Anterior cingulate cortex (tissue), 58 donors: Measurements from ENCODE around the gene CPNE1.

Experiments
- DNase-seq, 58 donors: peaks; one replicate each; lab custom pipeline; 2025; lab: John Stamatoyannopoulos, UW

Gene CPNE1

GRCh38 chr20:35657271-35657670 is 7.4 kb downstream of the CPNE1 start:
- no peak for DNase-seq

DNA sequence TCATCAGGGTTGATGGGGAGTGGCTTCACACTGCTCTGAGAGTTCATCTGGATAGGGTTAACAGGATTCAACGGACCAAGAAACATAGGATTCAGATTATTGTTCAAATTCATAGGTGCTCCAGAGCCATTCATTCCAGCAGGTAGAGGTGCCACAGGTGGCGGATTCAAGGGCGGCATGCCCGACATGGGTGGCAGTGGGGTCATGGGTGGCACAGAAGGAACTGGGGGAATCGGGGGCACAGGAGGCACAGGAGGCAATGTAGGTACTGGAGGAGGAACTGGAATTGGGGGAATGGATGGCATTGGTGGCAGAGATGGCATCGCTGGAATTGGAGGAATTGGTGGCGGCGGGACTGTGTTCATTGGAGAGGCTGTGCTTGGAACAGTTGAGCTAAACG is 10.3 kb downstream of the CPNE1 start:
- DNase-seq = no peak

DNA sequence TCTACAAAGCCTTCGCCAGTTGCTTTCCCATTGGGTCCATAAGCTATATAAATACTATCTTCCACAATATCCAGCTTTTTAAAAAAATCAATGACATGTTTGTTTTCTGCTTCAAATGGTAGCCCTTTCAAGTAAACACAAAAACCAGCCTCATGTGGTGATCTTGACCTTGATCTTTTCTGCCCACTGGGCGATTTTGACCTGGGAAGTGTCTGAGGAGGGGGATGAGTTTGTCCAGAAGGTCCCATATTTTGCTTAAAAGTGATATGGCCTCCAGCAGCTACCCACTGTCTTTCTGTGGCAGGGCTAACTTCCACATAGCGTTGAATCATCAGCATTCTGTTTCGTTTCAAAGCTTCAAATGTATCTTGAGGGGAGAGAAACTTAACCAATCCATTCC is 10.8 kb downstream of the CPNE1 start:
- DNase-seq = no peak

DNA sequence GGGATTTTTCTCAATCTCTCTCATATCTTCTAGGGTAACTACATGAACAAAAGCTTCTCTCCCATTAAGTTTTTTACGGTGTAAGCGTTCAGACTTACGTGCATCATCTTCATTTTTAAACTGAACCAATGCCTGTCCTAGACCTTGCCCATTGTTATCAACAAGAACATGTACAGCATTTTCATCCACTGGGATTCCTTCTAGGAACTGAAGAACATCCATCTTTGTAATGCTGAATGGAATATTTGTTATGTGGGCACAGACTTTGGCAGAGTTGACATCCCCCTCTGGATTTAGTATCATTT is 11.3 kb downstream of the CPNE1 start:
- DNase-seq = no peak

DNA sequence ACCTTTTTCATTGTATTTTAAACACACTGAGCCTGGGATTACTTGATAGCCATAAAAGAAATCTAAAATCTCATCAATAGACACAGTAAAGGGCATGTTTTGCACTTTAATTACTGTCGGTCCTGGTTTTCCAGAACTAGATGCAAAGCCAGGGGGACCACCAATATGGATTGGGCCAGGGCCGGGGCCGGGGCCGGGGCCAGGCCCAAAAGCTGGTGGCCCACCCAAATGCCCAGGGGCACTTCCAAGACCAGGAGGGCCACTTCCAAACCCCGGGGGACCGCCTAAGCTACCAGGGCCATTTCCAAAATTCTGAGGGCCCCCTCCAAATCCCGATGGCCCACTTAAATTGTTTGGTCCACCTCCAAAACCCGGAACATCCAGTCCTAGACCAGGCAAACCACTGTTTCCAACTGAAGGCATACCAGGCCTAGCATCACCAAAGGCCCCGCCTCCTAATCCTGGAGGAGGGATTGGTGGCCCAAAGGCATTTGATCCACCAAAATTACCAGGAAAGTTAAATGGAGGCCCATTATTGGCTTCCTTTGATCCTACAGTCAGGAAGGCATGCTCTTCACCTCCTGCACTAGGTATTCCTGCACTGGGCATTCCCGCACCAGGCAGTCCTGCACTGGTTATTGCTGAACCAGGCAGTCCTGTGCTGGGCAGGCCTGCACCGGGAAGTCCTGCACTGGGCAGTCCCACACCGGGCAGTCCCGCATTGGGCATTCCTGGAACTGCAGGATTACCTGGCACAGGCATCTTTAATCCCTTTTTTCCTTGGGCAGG is 11.9 kb downstream of the CPNE1 start:
- no peak for DNase-seq

- no peak for DNase-seq
These were observed 12.7 kb downstream of the CPNE1 start for GRCh38 chr20:35651958-35652357.

DNA sequence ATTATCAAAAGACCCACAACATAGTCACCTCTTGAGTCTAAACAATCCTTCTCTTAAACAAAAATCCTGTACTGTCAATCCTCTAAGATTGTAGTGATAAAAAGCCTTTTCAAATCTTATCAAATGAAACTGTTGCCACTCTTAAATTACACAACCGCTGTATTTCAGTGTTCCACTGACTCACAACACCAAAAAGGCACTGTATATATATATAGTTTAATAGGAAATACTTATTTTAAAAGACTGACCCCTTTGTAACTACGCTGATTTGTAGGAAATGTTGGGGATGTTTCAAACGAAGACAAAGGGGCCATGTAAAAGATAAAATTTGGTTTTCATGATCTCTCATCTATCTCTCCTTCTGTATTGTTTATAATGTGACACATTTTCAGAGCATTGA is 14.1 kb downstream of the CPNE1 start:
- no peak for DNase-seq

DNA sequence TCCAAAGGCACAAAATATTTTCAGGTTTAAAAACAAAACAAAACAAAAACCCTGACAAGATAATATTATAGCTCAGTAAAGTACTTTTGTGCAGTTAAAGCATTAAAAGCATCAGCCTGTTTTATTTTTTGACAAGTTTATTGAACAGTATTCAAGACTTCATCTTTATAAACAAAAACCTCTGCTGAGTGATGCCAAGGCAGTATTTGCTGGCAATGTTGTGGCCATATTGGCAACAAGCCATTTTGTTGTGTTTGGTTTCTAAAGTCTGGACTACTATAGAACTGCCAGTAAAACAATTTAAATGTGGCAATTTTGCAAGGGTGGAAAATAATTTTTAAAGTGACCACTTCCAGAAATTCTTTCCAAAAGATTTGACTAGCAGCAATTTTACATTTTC is 15.9 kb downstream of the CPNE1 start:
- DNase-seq = peak in 2 of 58 donors; percentile 7 to 20

GRCh38 chr20:35644806-35645205 is 19.9 kb downstream of the CPNE1 start:
- no peak for DNase-seq

- no peak for DNase-seq
These were observed 21.7 kb downstream of the CPNE1 start for GRCh38 chr20:35643045-35643444.

DNA sequence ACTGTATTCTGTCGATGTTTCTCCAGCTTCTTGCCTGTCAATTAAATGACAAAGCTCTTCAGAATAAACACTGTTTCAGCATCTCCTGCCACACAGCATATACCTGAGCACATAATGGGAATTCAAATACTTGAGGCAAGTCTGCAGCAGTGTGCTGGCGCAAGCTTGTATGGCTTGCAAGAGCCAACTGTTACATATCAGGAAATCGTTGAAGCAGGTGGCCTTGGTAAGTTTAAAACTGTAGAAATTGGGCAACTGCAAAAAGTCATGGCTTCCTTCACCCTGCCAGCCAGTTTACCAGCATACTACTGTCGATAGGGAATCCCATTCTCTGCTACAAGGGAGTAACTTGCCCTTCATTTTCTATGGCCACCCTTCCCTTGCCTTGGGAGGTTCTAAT is 23.0 kb downstream of the CPNE1 start:
- no peak for DNase-seq

DNA sequence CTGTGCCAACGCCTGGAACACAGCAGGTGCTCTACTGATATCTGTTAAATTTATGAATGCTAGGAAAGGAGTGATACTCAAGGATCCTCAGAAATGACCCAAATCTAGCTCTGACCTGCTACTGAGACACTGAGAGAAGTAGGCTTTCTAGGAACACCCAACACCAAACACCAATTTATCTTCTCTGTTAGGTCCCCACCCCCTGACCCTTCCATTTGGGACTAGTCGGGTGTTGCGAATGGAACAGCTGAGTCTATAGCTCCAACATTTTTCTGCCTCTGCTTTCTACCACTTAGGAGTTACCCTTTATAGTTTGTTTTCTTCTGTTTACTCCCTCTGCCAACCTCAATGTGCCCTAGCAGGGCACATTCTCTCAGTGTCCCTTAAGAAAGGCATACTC is 24.0 kb downstream of the CPNE1 start:
- no peak for DNase-seq

DNA sequence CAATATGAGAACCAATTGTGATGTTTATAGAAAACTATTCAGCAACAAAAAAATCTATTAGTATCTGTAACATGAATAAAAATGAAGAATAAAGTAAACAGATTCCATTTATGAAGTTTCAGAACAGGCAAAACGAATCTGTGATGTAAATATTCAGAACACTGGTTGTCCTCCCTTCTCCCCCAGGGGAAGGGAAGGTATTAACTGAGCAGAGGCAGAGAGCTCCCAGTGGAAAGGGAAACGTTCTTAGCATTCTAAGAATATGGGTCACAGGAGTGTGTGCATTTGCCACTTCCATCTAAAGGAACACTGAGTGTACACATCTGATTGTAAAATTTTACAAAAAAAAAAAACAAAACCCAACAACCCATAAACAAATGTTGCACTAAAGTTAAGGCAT is 25.9 kb downstream of the CPNE1 start:
- DNase-seq = no peak

DNA sequence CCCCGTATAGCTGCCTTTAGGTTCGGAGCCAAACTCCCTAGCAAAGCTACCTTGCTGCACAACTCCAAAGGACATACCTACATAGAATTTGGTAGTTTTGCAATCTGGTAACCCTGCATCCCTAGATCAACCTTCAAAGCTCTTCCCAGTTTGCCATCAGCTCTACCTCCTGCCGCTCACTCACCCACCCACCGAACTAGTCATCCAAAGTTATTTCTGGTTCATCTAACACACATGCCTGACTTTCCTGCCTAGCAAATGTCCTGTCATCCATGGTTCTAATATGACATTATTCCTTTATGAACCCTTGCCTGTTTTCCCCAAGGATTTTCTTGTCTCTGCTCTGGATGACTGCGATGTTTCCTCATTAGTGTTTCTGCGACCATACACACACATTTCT is 27.4 kb downstream of the CPNE1 start:
- no peak for DNase-seq

GRCh38 chr20:35636095-35636494 is 28.6 kb downstream of the CPNE1 start:
- DNase-seq = no peak

GRCh38 chr20:35635652-35636051 is 29.0 kb downstream of the CPNE1 start:
- DNase-seq = no peak

GRCh38 chr20:35632539-35633115 is 32.1 kb downstream of the CPNE1 start:
- DNase-seq = no peak

GRCh38 chr20:35630636-35631035 is 34.1 kb downstream of the CPNE1 start:
- no peak for DNase-seq

- no peak for DNase-seq
These were observed 35.1 kb downstream of the CPNE1 start for GRCh38 chr20:35629427-35630145.

GRCh38 chr20:35627121-35627520 is 37.6 kb downstream of the CPNE1 start:
- no peak for DNase-seq

DNA sequence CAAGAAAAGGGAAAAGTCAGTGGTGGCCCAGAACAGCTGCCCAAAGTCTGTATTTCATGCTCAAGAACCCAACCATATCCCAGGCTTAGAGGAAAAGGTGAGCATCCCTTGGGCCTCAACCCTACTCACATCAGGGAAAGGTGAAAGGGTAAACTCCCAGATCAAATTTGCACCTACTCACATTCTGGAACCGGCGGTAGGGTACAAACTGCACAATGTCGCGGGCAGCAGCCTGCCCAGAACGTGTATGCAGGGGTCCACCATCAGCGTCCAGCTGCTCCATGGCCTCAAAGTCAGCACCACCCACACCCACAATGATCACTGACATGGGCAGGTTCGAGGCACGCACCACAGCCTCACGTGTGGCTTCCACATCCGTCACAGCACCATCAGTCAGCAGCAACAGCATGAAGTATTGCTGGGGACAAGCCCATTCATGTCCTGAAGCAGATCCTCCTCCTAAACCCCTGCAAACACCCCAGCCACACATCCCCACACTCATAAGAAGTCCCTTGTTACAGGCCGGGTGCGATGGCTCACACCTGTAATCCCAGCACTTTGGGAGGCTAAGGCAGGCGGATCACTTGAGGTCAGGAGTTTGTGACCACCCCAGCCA is 38.2 kb downstream of the CPNE1 start:
- DNase-seq = no peak
